GM18498 (cell line): ENCODE measurements around the gene GLB1L.
"Not testable (repeated sequence)": the region's sequence is repeated elsewhere in the genome, so short reads cannot be mapped to it uniquely, and the experiment has no call there.

Source experiments
- ATAC-seq: cut with Tn5 transposase; IDR thresholded peaks from one replicate; pipeline ENCODE4 v1.9.1; 2021; ENCODE audit warnings: mild to moderate bottlenecking, moderate library complexity; ENCODE audit not compliant: unreplicated experiment

Gene GLB1L

GRCh38 chr2:219209236-219210195, 35.7 kb downstream of the GLB1L start:
- ATAC-seq = no peak

GRCh38 chr2:219207884-219208740, 37.1 kb downstream of the GLB1L start:
- no peak for ATAC-seq

GRCh38 chr2:219207134-219207883, 37.9 kb downstream of the GLB1L start:
- ATAC-seq = no peak

GRCh38 chr2:219206328-219207133, 38.7 kb downstream of the GLB1L start, which contains the start of gene ZFAND2B:
Gene ZFAND2B, plus strand, starts transcription at chr2:219206782. Its CDS starts 206 bp downstream, at chr2:219206988.
- peak; percentile 97 for ATAC-seq

- ATAC-seq = no peak
Measured at GRCh38 chr2:219205981-219206327, 39.3 kb downstream of the GLB1L start.

GRCh38 chr2:219205165-219205538, 40.1 kb downstream of the GLB1L start:
- no peak for ATAC-seq

GRCh38 chr2:219204425-219205164, 40.6 kb downstream of the GLB1L start:
- no peak for ATAC-seq

GRCh38 chr2:219201331-219201730, 43.9 kb downstream of the GLB1L start:
- not testable (repeated sequence) for ATAC-seq

GRCh38 chr2:219200502-219201326, 44.5 kb downstream of the GLB1L start:
- not testable (repeated sequence) for ATAC-seq

- no peak for ATAC-seq
Measured at GRCh38 chr2:219199470-219200211, 45.6 kb downstream of the GLB1L start.

GRCh38 chr2:219198974-219199373, 46.3 kb downstream of the GLB1L start:
- ATAC-seq = no peak

GRCh38 chr2:219197388-219197787, 47.9 kb downstream of the GLB1L start:
- ATAC-seq = no peak

GRCh38 chr2:219186754-219187456, 58.3 kb downstream of the GLB1L start:
- ATAC-seq = no peak
